Endothelial cell of umbilical vein (primary cell): ENCODE data around the gene CS. TPM values are rescaled to one million over a fixed set of nuclear protein-coding genes. Genes with fewer than 3 reads are reported as not detected.

Source experiments
- BruUV-seq: library from RNA; stranded (reverse); fragments of 400-500 nt; replicated peaks from 2 replicates; lab custom pipeline; 2021; lab: Mats Ljungman, UMichigan
- CTCF ChIA-PET: fragments of 300-600, 350-600 bp; sonication (Branson Sonifier 250); formaldehyde crosslinking; loops from one replicate; lab custom pipeline; 2021; ENCODE audit warnings: antibody characterized with exemption, inconsistent platforms; lab: Charles Lee
- POLR2A ChIA-PET: fragments of 300-600, 350-600 bp; sonication (Branson Sonifier 250); formaldehyde crosslinking; loops from one replicate; lab custom pipeline; 2021; ENCODE audit warnings: antibody characterized with exemption, inconsistent platforms; lab: Charles Lee
- DNase-seq: peaks from one replicate; pipeline ENCODE4 v3.0.0-alpha.2; 2011; ENCODE audit warnings: low read depth, low spot score
- FAIRE-seq: peaks from 2 replicates; lab custom pipeline; 2011; peaks lifted over from hg19 to GRCh38; lab: Jason Lieb, UNC
- H2AFZ ChIP-seq: 2 replicates; pipeline ENCODE4 v1.6.0; 2012; ENCODE audit warnings: low read depth, low read length, control low read depth, inconsistent platforms
- H3K27ac ChIP-seq: 2 replicates; pipeline ENCODE4 v1.5.1; 2011; ENCODE audit warnings: low read depth, mild to moderate bottlenecking, control low read depth, low read length, moderate library complexity; ENCODE audit not compliant: insufficient read depth
- H3K27me3 ChIP-seq, 2 experiments: 2 replicates each; pipeline versions ENCODE4 v1.6.0 to v1.6.1; 2011; ENCODE audit warnings: low read length in 2 of 2, mixed read lengths in 1 of 2; ENCODE audit not compliant: control insufficient read depth in 2 of 2, insufficient read depth in 2 of 2
- H3K36me3 ChIP-seq, 2 experiments: 2 replicates in 1 of 2; 3 replicates in 1 of 2; pipeline ENCODE4 v1.5.1; 2011; ENCODE audit warnings: low read length in 2 of 2, mild to moderate bottlenecking in 1 of 2, moderate library complexity in 1 of 2; ENCODE audit not compliant: control insufficient read depth in 2 of 2, insufficient read depth in 2 of 2; ENCODE audit errors: extremely low read depth in 1 of 2
- H3K4me1 ChIP-seq: 3 replicates; pipeline ENCODE4 v1.5.1; 2011; ENCODE audit warnings: mild to moderate bottlenecking, low read length; ENCODE audit not compliant: control insufficient read depth, insufficient read depth; ENCODE audit errors: extremely low read depth
- H3K4me2 ChIP-seq: 2 replicates; pipeline ENCODE4 v1.6.1; 2011; ENCODE audit warnings: low read length, control low read depth, mixed read lengths; ENCODE audit not compliant: insufficient read depth
- H3K4me3 ChIP-seq, 3 experiments: fragments of 200-600 bp in 1 of 3; sonication (generic), shearing (Covaris generic) in 1 of 3; replicated peaks in 1 of 3; 2 replicates each; pipeline ENCODE4 v1.5.1; 2011 to 2016; ENCODE audit warnings: control low read depth in 3 of 3, low read length in 3 of 3, mild to moderate bottlenecking in 2 of 3, inconsistent platforms in 1 of 3, low read depth in 1 of 3, moderate library complexity in 1 of 3; ENCODE audit not compliant: insufficient read depth in 1 of 3
- H3K79me2 ChIP-seq: 2 replicates; pipeline ENCODE4 v1.6.0; 2012; ENCODE audit warnings: low read length, inconsistent platforms; ENCODE audit not compliant: control insufficient read depth, insufficient read depth
- H3K9ac ChIP-seq: replicated peaks from 2 replicates; pipeline ENCODE3; 2011; ENCODE audit warnings: low read length, control low read depth; ENCODE audit not compliant: insufficient read depth; ENCODE audit errors: extremely low read depth
- H3K9me1 ChIP-seq: replicated peaks from 3 replicates; pipeline ENCODE4 v1.6.0; 2011; ENCODE audit warnings: mild to moderate bottlenecking, low read length; ENCODE audit not compliant: control insufficient read depth, insufficient read depth; ENCODE audit errors: extremely low read depth
- H3K9me3 ChIP-seq: replicated peaks from 2 replicates; pipeline ENCODE4 v1.5.1; 2012; ENCODE audit warnings: low read length, inconsistent platforms; ENCODE audit not compliant: control insufficient read depth, insufficient read depth
- H4K20me1 ChIP-seq: replicated peaks from 2 replicates; pipeline ENCODE3; 2011; ENCODE audit warnings: mild to moderate bottlenecking, low read length; ENCODE audit not compliant: control insufficient read depth, insufficient read depth; ENCODE audit errors: extremely low read depth
- CTCF ChIP-seq, 2 donors: IDR thresholded peaks; 1 replicate in 1 of 2; 2 replicates in 1 of 2; pipeline ENCODE4 v1.5.1; 2011; ENCODE audit warnings: low read length in 2 of 2, mild to moderate bottlenecking in 2 of 2, moderate library complexity in 2 of 2, control low read depth in 1 of 2, inconsistent platforms in 1 of 2, low read depth in 1 of 2; ENCODE audit not compliant: insufficient read depth in 1 of 2; ENCODE audit errors: extremely low read depth in 1 of 2
- EZH2 ChIP-seq: IDR thresholded peaks from 2 replicates; pipeline ENCODE4 v1.6.1; 2012; ENCODE audit warnings: borderline replicate concordance, low read depth, mild to moderate bottlenecking, moderate library complexity, low read length, inconsistent platforms; ENCODE audit not compliant: severe bottlenecking
- FOS ChIP-seq: IDR thresholded peaks from 2 replicates; pipeline ENCODE4 v1.6.1; 2011; ENCODE audit warnings: mild to moderate bottlenecking, low read length, moderate library complexity, borderline replicate concordance; ENCODE audit not compliant: insufficient read depth
- GATA2 ChIP-seq: IDR thresholded peaks from 2 replicates; pipeline ENCODE4 v1.7.0; 2011; ENCODE audit warnings: low read depth, mild to moderate bottlenecking, moderate library complexity, mixed read lengths, low read length; ENCODE audit not compliant: insufficient read length, insufficient read depth
- JUN ChIP-seq: IDR thresholded peaks from 2 replicates; pipeline ENCODE4 v1.6.1; 2011; ENCODE audit warnings: borderline replicate concordance, low read depth; ENCODE audit not compliant: insufficient read length, insufficient read depth
- MYC ChIP-seq: IDR thresholded peaks from one replicate; pipeline ENCODE4 v1.6.1; 2011; ENCODE audit warnings: mild to moderate bottlenecking, low read depth, low read length
- POLR2A ChIP-seq: IDR thresholded peaks from 2 replicates; pipeline ENCODE4 v1.6.1; 2012; ENCODE audit warnings: low read depth, mild to moderate bottlenecking, control low read depth, low read length
- POLR2AphosphoS5 ChIP-seq: IDR thresholded peaks from 2 replicates; pipeline ENCODE4 v1.6.1; 2012; ENCODE audit warnings: low read depth, mild to moderate bottlenecking, control low read depth, low read length, moderate library complexity; ENCODE audit not compliant: insufficient read depth
- dilution Hi-C: fragments of 300-500 bp; cut with MboI; formaldehyde crosslinking; loops from one replicate; pipeline ENCODE4 v1.15.0; 2019; ENCODE audit warnings: low sequenced_read_pairs; ENCODE audit not compliant: extremely low pct_ligation_motif_present
- intact Hi-C: fragments of 100-400 bp; cut with micrococcal nuclease; formaldehyde crosslinking; loops from one replicate; pipeline ENCODE4 v1.10.0; 2022
- polyA plus RNA-seq, 4 experiments: library from polyadenylated mRNA; depleted of rRNA in 3 of 4; stranded (reverse) in 3 of 4; unstranded in 1 of 4; fragments of >200 nt; gene quantifications; 2 replicates each; pipeline versions ENCODE4 v1.2.1 to v1.2.3, GENCODE V29; 2011 to 2012; ENCODE audit warnings: missing spikeins in 1 of 4
- total RNA-seq: library from RNA; stranded (reverse); gene quantifications from 2 replicates; pipeline ENCODE4 v1.2.3, GENCODE V29; 2021
- TF ChIP-seq, protein P1 (sequence below): IDR thresholded peaks from 2 replicates; pipeline ENCODE4 v1.6.1; 2011; ENCODE audit not compliant: insufficient read depth, insufficient read length

Gene CS
- total and polyA plus RNA-seq, 2 donors (not counting 3 experiments of a cell fraction or from before 2014, with no cell fraction given): 129 to 312 TPM

- POLR2A ChIA-PET: no interaction called here
- H3K27ac ChIP-seq: no peak overlapping the region
- H3K4me2 ChIP-seq: no peak overlapping the region
- no peaks in the 10 kb centered on the region for H3K27me3 ChIP-seq
- H3K9me1 ChIP-seq: no peaks in the 10 kb centered on the region
- H3K4me1 ChIP-seq: peaks cover 18% of the 10 kb centered on the region
- BruUV-seq: no TSS peak
- peaks cover under 1% of the 10 kb centered on the region in 2 experiments for H3K36me3 ChIP-seq
- DNase-seq (no peak), FAIRE-seq (no peak)
- CTCF ChIA-PET: no interaction called here
- no peak overlapping the region for H3K9ac ChIP-seq
- no peaks in the 10 kb centered on the region for H3K9me3 ChIP-seq
- dilution Hi-C loops (no loop called here), intact Hi-C loops (no loop called here)
- no peak for TF ChIP-seq MYC
- TF ChIP-seq, protein P1, sequence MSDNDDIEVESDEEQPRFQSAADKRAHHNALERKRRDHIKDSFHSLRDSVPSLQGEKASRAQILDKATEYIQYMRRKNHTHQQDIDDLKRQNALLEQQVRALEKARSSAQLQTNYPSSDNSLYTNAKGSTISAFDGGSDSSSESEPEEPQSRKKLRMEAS: no peak
- no peak for TF ChIP-seq POLR2AphosphoS5
- TF ChIP-seq FOS: no peak
- TF ChIP-seq CTCF (IDR thresholded peaks at IDR 0.05; ENCODE audit: extremely low read depth in 1 of 2, insufficient read depth in 1 of 2, low read depth in 1 of 2, low read length in 2 of 2): no peak
- no peak for TF ChIP-seq GATA2
- TF ChIP-seq POLR2A: no peak
- TF ChIP-seq EZH2: no peak
- TF ChIP-seq JUN: no peak
- H2AFZ ChIP-seq: no peak overlapping the region
- H4K20me1 ChIP-seq: no peaks in the 10 kb centered on the region
- peaks cover 21% of the 10 kb centered on the region for H3K79me2 ChIP-seq
- H3K4me3 ChIP-seq: no peak overlapping the region
Measured at GRCh38 chr12:56260921-56261320, 39.2 kb downstream of the CS start.
